ENCODE measurements around the gene PLCB3.
"Not testable (repeated sequence)": the region's sequence is repeated elsewhere in the genome, so short reads cannot be mapped to it uniquely, and the experiment has no call there.

The PLCB3 gene

DNA sequence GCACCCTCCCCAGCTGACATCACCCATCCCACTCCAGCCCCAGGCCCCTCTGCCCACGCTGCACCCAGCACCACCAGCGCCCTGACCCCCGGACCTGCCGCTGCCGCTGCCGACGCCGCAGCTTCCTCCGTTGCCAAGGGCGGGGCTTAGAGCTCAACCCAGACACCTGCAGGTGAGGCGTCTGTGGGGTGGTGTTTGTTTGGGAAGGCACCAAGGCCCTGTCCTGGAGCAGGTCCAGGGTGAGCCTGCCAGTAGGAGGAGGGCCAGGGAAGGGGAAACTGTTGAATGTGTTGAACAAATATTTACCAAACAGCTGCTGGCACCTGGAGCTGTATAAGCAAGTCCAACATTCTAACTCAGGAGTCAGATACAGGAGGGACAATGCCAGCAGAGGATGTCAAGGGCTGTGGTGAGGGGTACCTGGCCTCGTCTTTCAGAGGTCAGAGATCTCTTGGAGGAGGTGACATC lies 13.8 kb upstream of the PLCB3 start:
- no peak for DNase-seq (ENCODE audit: low read depth)

- DNase-seq (ENCODE audit: low read depth), result no peak
Observed at GRCh38 chr11:64238076-64238475, 13.3 kb upstream of the PLCB3 start.

DNA sequence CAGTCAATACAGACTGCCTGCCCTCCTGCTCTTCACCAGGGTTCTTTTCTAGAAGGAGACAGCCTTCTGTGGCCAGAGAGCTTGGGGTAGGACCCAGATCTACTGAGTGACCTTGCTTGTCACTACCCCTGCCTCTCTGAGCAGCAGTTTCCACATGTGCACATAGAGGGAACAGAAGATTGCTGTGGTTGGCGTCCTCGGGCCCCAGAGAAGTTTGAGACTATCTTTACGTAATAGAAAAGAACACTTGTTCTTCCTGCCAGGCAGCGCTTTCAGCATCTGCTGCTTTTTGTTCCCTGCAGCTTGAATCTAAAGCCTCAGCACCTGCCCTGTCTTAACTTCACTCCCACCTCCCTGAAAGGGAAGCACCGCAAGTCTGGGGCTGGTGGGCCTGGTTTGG lies 12.3 kb upstream of the PLCB3 start:
- DNase-seq (ENCODE audit: low read depth), result no peak

GRCh38 chr11:64239662-64240434 lies 11.5 kb upstream of the PLCB3 start:
- DNase-seq (ENCODE audit: low read depth), result no peak

- peak; percentile 99 for DNase-seq (ENCODE audit: low read depth)
Observed at GRCh38 chr11:64240435-64241240, 10.7 kb upstream of the PLCB3 start, which contains the start of gene FKBP2. Gene FKBP2 (plus strand): TSS chr11:64241095. CDS start chr11:64242388, 1,293 bp downstream.

DNA sequence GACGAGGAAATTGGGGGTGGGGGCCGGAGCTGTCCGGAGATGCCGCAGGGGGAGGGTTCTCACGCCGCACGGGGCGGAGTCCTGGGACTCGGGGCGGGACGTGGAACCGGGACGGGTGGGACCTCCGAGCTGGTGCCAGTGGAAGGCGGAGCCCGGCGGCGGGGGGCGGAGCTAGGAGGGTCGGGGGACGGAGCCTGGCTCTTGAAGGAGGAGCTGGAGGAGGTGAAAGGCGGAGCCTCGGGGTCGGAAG lies 10.2 kb upstream of the PLCB3 start:
- DNase-seq (ENCODE audit: low read depth), result peak; percentile 100

DNA sequence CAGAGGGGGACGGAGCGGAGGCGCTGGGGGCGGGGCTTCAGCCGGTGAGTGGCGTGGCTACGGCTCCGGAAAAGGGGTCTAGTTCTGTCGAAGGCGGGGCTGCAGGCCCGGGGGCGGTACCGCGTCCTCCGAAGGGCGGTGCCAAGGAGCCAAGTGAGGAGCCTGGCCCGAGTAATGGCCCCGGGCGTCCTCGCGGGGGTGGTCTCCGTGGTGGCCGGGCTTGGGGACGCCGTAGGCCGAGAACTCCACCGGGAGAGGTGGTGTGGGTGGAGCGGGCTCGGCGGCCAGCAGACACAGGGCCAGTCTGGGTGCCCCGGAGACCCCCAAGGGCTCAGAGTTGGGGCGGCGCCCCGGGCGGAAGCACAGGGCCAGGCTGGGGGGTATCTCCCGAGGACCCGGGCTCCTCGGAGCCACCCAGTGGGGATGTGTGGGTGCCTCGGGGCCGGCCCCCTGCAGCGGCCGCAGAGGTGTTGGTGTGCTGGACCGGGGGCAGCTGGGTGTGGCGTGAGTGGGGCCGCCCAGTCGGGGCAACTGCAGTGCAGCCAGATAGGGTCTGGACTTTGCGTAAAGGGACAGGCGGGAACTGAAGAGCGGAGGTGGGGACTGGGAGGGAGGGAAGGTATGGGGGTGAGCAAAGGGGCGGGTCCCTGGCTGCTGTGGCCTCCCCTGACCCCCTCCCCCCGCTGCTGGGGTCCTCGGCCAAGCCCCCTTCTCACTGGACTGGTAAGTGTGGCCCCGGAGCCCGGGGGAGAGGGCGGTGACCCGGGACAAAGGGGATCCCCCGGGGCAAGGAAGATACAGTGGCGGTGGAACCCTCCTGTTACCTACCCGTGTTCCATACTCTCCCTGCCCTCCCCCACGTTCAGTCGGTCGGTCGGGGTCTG lies 9.6 kb upstream of the PLCB3 start:
- DNase-seq (ENCODE audit: low read depth), result no peak

- no peak for DNase-seq (ENCODE audit: low read depth)
Observed at GRCh38 chr11:64243236-64243854, 8.0 kb upstream of the PLCB3 start.

- DNase-seq (ENCODE audit: low read depth), result no peak
Observed at GRCh38 chr11:64244107-64244506, 7.2 kb upstream of the PLCB3 start.

DNA sequence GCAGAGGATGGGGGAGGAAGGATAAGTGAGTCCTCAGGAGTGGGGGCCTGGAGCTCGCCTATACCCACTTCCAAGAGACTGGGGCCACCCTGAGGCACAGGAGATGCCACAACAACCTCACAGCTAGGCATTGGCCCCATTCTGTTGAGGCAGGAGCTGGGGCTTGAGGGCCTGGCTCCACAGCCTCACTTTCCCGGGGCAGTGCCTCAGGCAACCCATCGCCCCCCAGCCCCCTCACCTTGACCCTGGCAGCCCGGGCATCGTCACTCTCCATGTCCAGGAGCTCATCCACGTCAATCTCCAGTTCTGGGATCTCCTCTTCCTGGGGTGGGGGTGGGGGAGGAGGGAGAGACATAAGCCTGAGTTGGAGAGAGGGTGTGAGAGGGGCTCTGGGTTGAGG lies 6.4 kb upstream of the PLCB3 start:
- no peak for DNase-seq (ENCODE audit: low read depth)

GRCh38 chr11:64245401-64245796 lies 5.9 kb upstream of the PLCB3 start:
- no peak for DNase-seq (ENCODE audit: low read depth)

DNA sequence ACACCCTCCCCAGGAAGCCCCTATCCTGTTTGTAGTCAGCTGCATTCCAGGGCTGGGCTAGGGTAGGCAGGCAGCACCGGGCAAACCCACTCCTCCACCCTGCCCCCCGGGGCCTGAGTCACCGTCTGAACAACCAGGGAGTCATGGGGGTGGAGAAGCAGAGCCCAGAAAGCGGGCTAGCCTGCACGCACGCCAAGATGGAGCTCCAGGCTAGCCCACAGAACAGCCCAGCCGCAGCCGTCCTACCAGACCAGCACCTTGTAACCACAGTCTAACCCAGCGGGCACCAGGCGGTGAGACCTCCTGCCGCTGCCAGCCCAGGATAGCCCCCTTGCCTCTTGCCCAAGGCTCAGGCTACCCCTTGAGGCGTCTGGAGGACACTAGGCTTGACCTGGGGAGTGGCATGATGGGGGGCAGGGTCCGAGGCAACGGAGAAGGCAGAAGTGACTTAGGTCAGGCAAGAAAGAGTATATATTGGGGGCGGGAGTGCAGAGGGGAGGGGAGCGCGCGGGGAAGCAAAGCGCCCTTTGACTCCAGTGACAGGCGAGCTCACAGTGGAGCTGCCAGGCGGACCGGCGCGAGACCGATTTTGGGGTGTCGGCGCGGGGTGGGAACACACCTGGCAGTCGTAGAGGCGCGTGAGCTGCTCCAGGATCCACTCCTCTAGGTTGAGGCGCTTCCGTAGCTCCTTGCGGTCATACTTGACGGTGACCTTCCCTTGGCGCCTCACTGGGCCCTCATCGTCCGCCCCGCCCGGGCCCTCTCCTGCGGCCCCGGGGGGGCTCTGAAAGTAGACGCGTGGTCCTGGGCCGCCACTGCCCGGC lies 5.3 kb upstream of the PLCB3 start:
- peak; percentile 76 for DNase-seq (ENCODE audit: low read depth)

- not testable (repeated sequence) for DNase-seq (ENCODE audit: low read depth)
Observed at GRCh38 chr11:64246621-64246870, 4.8 kb upstream of the PLCB3 start.

- DNase-seq (ENCODE audit: low read depth), result peak; percentile 82
Observed at GRCh38 chr11:64246871-64247728, 4.2 kb upstream of the PLCB3 start, which contains the start of gene PPP1R14B. Gene PPP1R14B (minus strand): TSS chr11:64246943. CDS start chr11:64246673, 270 bp downstream.

- DNase-seq (ENCODE audit: low read depth), result no peak
Observed at GRCh38 chr11:64247729-64248531, 3.4 kb upstream of the PLCB3 start.

DNA sequence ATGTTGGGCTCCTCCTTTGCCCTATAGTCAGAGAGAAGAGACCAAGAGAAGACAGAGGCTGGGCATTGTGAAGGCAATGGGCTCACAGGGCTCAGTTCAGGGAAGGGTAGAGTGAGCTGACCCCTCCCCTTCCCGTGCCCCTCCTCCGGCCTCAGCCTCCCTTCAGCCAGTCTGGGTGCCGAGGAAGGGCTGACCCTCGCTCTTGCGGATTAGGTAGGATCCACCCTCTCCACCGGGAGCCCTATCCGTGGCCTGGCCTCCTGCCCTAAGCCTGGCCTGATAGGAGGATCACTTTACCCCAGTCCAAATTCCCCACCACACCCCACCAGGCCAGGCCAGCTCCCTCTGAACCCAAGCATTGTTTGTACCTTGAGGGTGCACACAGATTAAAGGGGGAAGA lies 2.8 kb upstream of the PLCB3 start:
- DNase-seq (ENCODE audit: low read depth), result no peak

- DNase-seq (ENCODE audit: low read depth), result no peak
Observed at GRCh38 chr11:64249038-64249437, 2.3 kb upstream of the PLCB3 start.

DNA sequence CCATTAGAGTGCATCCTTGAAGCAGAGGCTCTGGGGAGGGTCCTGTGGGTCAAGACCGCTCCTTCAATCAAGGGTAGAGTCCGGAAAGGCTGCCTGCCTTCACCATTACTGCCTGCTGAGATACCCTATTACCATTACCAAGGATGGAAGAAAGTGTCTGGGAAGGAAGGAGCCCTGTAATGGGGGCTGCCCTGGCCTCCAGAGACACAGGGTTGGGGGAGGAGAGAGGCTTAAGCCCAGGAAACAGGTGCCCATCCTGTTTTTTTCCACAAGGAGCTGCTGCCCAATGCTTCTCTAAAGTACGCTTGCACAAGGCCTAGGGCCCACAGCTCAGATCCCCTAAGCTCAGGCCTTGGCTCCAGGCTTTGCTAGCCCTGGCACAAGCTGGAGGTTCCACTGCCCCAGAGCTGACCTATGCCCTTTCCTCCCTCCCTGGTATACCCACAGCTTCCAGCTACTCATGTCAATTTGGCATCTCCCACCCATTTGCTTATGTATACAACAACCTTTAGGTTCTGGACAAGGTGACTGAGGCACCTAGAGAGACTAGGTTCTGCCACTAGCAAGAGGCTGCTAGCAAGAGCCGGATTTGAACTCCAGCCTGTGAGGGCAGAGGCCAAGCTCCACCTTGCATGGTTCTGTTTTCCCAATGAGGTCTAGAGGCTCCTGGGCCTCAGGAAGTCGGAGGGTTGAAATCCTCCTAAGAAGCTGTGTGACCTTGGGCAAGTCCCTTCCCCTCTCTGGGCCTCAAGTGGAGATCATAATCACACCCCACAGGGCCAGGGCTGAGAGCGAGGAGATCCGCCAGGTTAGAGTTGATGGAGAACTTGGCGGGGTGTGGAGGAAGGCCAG lies 1.5 kb upstream of the PLCB3 start:
- no peak for DNase-seq (ENCODE audit: low read depth)
